HG03521 (cell line): Measurements from ENCODE around the gene ARHGAP15.

Experiments
- ATAC-seq: cut with Tn5 transposase; IDR thresholded peaks from one replicate; pipeline ENCODE4 v1.9.1; 2021; ENCODE audit warnings: mild to moderate bottlenecking, moderate library complexity; ENCODE audit not compliant: unreplicated experiment

ARHGAP15 gene

GRCh38 chr2:143674051-143674450 lies 544.8 kb downstream of the ARHGAP15 start:
- no peak for ATAC-seq

GRCh38 chr2:143675021-143675420 lies 545.8 kb downstream of the ARHGAP15 start:
- ATAC-seq: no peak

GRCh38 chr2:143679617-143680016 lies 550.4 kb downstream of the ARHGAP15 start:
- ATAC-seq: no peak

- no peak for ATAC-seq
Observed at GRCh38 chr2:143680885-143681405, 551.7 kb downstream of the ARHGAP15 start.

- no peak for ATAC-seq
Observed at GRCh38 chr2:143682436-143683055, 553.3 kb downstream of the ARHGAP15 start.

- no peak for ATAC-seq
Observed at GRCh38 chr2:143683977-143684376, 554.8 kb downstream of the ARHGAP15 start.

GRCh38 chr2:143684551-143685320 lies 555.5 kb downstream of the ARHGAP15 start:
- ATAC-seq: no peak

- no peak for ATAC-seq
Observed at GRCh38 chr2:143685421-143686078, 556.3 kb downstream of the ARHGAP15 start.

GRCh38 chr2:143686585-143687164 lies 557.5 kb downstream of the ARHGAP15 start:
- no peak for ATAC-seq

- no peak for ATAC-seq
Observed at GRCh38 chr2:143688248-143688647, 559.0 kb downstream of the ARHGAP15 start.

GRCh38 chr2:143688815-143689214 lies 559.6 kb downstream of the ARHGAP15 start:
- ATAC-seq: no peak

GRCh38 chr2:143689541-143689940 lies 560.3 kb downstream of the ARHGAP15 start:
- no peak for ATAC-seq

GRCh38 chr2:143690235-143690634 lies 561.0 kb downstream of the ARHGAP15 start:
- no peak for ATAC-seq

GRCh38 chr2:143691121-143691520 lies 561.9 kb downstream of the ARHGAP15 start:
- ATAC-seq: no peak

GRCh38 chr2:143692162-143692561 lies 562.9 kb downstream of the ARHGAP15 start:
- no peak for ATAC-seq

- ATAC-seq: no peak
Observed at GRCh38 chr2:143692967-143693366, 563.7 kb downstream of the ARHGAP15 start.

GRCh38 chr2:143694335-143694734 lies 565.1 kb downstream of the ARHGAP15 start:
- ATAC-seq: no peak

- ATAC-seq: peak; percentile 78
Observed at GRCh38 chr2:143696651-143697050, 567.4 kb downstream of the ARHGAP15 start.

- peak; percentile 50 for ATAC-seq
Observed at GRCh38 chr2:143697744-143698143, 568.5 kb downstream of the ARHGAP15 start.

- no peak for ATAC-seq
Observed at GRCh38 chr2:143698352-143698751, 569.1 kb downstream of the ARHGAP15 start.

- ATAC-seq: no peak
Observed at GRCh38 chr2:143698888-143699570, 569.8 kb downstream of the ARHGAP15 start.
